ENCODE measurements around the gene PLXNA4. TPM values are rescaled to one million over a fixed set of nuclear protein-coding genes. Genes with fewer than 3 reads are reported as not detected.

Gene PLXNA4
- total RNA-seq, 1 experiment from 2014 or later: 0.81 TPM

DNA sequence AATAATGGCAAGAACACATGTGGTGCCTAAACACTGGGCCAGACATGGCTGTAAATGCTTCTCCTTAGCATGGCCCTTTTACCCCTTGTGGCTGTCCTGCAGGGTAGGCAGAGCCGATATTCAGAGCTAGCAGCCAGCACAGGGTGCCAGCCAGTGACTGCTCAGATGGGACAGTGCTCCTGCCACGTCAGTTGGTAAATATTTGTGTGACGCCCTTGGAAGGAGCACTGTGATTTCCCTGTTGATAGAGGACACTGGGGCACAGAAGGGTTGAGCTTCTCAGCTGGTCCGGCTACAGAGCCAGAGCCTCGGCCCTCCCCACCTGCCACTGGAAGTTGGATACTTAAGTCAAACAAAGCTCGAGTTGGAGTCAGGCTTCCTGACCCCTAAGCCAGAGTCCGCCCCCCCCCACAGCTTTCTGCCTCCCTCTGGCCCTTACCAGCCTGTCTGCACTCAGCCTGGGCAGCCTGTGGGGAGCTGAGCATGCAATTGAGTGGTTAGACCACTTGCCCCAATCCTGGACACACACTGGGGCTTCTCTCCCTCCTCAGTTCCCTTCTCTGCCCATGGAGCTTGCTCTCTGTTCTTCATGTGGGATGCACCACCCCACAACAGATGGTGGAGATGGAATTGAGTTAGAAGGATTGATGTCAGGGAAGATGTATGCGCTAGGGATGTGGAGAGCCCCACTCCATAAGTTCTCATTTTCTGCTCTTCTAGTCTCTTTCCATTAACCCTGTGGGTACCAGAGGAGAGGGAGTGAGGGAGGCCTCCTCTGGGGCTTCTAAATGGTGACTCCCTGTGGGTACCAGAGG, 350.8 kb downstream of the PLXNA4 start:
- Mint-ChIP-seq H3K27ac (no peak overlapping the region), H3K4me1 (peaks cover 9% of the 10 kb centered on the region), H3K4me3 (no peak overlapping the region), H3K9me3 (peaks cover 4% of the 10 kb centered on the region), H3K36me3 (no peaks in the 10 kb centered on the region), H3K27me3 (ENCODE audit: low read depth) (no peaks in the 10 kb centered on the region; the same call in none of the 2 replicates)
- DNase-seq (ENCODE audit: low spot score) (no peak), ATAC-seq (no peak)
- CTCF ChIA-PET: interaction anchor here (1.0 kb wide), 1 partner anchor 26 kb away, joined by 4 read pairs; no protein-coding TSS in a partner anchor
- POLR2A ChIA-PET: interaction anchor here (1.1 kb wide), 1 partner anchor 280 kb away, joined by 3 read pairs; no protein-coding TSS in a partner anchor
- TF ChIP-seq, protein P1, sequence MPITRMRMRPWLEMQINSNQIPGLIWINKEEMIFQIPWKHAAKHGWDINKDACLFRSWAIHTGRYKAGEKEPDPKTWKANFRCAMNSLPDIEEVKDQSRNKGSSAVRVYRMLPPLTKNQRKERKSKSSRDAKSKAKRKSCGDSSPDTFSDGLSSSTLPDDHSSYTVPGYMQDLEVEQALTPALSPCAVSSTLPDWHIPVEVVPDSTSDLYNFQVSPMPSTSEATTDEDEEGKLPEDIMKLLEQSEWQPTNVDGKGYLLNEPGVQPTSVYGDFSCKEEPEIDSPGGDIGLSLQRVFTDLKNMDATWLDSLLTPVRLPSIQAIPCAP (CRISPR knock-in tag; IDR thresholded peaks at IDR 0.05): no peak
- TF ChIP-seq, protein P2, sequence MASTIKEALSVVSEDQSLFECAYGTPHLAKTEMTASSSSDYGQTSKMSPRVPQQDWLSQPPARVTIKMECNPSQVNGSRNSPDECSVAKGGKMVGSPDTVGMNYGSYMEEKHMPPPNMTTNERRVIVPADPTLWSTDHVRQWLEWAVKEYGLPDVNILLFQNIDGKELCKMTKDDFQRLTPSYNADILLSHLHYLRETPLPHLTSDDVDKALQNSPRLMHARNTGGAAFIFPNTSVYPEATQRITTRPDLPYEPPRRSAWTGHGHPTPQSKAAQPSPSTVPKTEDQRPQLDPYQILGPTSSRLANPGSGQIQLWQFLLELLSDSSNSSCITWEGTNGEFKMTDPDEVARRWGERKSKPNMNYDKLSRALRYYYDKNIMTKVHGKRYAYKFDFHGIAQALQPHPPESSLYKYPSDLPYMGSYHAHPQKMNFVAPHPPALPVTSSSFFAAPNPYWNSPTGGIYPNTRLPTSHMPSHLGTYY (CRISPR knock-in tag; IDR thresholded peaks at IDR 0.05): no peak
- TF ChIP-seq, protein P3, sequence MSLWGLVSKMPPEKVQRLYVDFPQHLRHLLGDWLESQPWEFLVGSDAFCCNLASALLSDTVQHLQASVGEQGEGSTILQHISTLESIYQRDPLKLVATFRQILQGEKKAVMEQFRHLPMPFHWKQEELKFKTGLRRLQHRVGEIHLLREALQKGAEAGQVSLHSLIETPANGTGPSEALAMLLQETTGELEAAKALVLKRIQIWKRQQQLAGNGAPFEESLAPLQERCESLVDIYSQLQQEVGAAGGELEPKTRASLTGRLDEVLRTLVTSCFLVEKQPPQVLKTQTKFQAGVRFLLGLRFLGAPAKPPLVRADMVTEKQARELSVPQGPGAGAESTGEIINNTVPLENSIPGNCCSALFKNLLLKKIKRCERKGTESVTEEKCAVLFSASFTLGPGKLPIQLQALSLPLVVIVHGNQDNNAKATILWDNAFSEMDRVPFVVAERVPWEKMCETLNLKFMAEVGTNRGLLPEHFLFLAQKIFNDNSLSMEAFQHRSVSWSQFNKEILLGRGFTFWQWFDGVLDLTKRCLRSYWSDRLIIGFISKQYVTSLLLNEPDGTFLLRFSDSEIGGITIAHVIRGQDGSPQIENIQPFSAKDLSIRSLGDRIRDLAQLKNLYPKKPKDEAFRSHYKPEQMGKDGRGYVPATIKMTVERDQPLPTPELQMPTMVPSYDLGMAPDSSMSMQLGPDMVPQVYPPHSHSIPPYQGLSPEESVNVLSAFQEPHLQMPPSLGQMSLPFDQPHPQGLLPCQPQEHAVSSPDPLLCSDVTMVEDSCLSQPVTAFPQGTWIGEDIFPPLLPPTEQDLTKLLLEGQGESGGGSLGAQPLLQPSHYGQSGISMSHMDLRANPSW (CRISPR knock-in tag; conservative IDR thresholded peaks at IDR 0.05; ENCODE audit: low read depth): no peak
- no peak for TF ChIP-seq MYBL2 (CRISPR knock-in tag; IDR thresholded peaks at IDR 0.05)
- TF ChIP-seq, protein P4, sequence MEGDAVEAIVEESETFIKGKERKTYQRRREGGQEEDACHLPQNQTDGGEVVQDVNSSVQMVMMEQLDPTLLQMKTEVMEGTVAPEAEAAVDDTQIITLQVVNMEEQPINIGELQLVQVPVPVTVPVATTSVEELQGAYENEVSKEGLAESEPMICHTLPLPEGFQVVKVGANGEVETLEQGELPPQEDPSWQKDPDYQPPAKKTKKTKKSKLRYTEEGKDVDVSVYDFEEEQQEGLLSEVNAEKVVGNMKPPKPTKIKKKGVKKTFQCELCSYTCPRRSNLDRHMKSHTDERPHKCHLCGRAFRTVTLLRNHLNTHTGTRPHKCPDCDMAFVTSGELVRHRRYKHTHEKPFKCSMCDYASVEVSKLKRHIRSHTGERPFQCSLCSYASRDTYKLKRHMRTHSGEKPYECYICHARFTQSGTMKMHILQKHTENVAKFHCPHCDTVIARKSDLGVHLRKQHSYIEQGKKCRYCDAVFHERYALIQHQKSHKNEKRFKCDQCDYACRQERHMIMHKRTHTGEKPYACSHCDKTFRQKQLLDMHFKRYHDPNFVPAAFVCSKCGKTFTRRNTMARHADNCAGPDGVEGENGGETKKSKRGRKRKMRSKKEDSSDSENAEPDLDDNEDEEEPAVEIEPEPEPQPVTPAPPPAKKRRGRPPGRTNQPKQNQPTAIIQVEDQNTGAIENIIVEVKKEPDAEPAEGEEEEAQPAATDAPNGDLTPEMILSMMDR (IDR thresholded peaks at IDR 0.05): no peak
- no peak for TF ChIP-seq ESRRA (CRISPR knock-in tag; IDR thresholded peaks at IDR 0.05; ENCODE audit: borderline replicate concordance)
- TF ChIP-seq, protein P5, sequence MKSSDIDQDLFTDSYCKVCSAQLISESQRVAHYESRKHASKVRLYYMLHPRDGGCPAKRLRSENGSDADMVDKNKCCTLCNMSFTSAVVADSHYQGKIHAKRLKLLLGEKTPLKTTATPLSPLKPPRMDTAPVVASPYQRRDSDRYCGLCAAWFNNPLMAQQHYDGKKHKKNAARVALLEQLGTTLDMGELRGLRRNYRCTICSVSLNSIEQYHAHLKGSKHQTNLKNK (CRISPR knock-in tag; IDR thresholded peaks at IDR 0.05): no peak
- TF ChIP-seq ZNF121 (CRISPR knock-in tag; IDR thresholded peaks at IDR 0.05): no peak
- TF ChIP-seq, protein P6, sequence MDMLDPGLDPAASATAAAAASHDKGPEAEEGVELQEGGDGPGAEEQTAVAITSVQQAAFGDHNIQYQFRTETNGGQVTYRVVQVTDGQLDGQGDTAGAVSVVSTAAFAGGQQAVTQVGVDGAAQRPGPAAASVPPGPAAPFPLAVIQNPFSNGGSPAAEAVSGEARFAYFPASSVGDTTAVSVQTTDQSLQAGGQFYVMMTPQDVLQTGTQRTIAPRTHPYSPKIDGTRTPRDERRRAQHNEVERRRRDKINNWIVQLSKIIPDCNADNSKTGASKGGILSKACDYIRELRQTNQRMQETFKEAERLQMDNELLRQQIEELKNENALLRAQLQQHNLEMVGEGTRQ (CRISPR knock-in tag; IDR thresholded peaks at IDR 0.05): no peak
- no peak for TF ChIP-seq CBFB (CRISPR knock-in tag; IDR thresholded peaks at IDR 0.05; ENCODE audit: low read depth)
- TF ChIP-seq OVOL2 (CRISPR knock-in tag; IDR thresholded peaks at IDR 0.05; ENCODE audit: borderline replicate concordance): no peak
- TF ChIP-seq ZNF219 (CRISPR knock-in tag; IDR thresholded peaks at IDR 0.05; ENCODE audit: borderline replicate concordance): no peak
- TF ChIP-seq NFE2L1 (CRISPR knock-in tag; IDR thresholded peaks at IDR 0.05): no peak
- TF ChIP-seq, protein P7, sequence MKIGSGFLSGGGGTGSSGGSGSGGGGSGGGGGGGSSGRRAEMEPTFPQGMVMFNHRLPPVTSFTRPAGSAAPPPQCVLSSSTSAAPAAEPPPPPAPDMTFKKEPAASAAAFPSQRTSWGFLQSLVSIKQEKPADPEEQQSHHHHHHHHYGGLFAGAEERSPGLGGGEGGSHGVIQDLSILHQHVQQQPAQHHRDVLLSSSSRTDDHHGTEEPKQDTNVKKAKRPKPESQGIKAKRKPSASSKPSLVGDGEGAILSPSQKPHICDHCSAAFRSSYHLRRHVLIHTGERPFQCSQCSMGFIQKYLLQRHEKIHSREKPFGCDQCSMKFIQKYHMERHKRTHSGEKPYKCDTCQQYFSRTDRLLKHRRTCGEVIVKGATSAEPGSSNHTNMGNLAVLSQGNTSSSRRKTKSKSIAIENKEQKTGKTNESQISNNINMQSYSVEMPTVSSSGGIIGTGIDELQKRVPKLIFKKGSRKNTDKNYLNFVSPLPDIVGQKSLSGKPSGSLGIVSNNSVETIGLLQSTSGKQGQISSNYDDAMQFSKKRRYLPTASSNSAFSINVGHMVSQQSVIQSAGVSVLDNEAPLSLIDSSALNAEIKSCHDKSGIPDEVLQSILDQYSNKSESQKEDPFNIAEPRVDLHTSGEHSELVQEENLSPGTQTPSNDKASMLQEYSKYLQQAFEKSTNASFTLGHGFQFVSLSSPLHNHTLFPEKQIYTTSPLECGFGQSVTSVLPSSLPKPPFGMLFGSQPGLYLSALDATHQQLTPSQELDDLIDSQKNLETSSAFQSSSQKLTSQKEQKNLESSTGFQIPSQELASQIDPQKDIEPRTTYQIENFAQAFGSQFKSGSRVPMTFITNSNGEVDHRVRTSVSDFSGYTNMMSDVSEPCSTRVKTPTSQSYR (CRISPR knock-in tag; IDR thresholded peaks at IDR 0.05): no peak
- no peak for TF ChIP-seq GRHL2 (CRISPR knock-in tag; IDR thresholded peaks at IDR 0.05; ENCODE audit: insufficient replicate concordance, severe bottlenecking)
- TF ChIP-seq, protein P8, sequence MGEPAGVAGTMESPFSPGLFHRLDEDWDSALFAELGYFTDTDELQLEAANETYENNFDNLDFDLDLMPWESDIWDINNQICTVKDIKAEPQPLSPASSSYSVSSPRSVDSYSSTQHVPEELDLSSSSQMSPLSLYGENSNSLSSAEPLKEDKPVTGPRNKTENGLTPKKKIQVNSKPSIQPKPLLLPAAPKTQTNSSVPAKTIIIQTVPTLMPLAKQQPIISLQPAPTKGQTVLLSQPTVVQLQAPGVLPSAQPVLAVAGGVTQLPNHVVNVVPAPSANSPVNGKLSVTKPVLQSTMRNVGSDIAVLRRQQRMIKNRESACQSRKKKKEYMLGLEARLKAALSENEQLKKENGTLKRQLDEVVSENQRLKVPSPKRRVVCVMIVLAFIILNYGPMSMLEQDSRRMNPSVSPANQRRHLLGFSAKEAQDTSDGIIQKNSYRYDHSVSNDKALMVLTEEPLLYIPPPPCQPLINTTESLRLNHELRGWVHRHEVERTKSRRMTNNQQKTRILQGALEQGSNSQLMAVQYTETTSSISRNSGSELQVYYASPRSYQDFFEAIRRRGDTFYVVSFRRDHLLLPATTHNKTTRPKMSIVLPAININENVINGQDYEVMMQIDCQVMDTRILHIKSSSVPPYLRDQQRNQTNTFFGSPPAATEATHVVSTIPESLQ (CRISPR knock-in tag; IDR thresholded peaks at IDR 0.05): no peak

Measured in WTC11 (cell line).